Measurements from ENCODE around the gene MOCS3.

DNA sequence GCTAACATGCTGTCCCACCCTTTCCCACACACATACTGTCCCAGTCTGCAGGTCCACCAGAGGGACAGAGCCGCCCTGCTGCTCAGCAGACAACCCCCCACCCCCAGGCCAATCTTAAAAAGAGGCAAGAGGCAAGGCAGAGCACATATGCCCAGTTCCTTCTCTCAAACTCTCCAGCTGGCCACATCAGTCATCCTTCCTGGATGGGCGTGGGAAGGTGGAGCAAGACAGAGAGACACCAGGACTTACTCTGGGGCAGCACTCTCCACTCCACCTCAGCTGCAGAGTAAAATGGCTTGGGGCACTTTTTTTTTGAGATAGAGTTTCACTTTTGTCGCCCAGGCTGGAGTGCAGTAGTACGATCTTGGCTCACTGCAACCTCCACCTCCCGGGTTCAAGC is 10.8 kb downstream of the MOCS3 start:
- TF ChIP-seq CTCF (IDR thresholded peaks at IDR 0.05; ENCODE audit: borderline replicate concordance, extremely low read depth, low read length, poor library complexity, severe bottlenecking), result no peak
- TF ChIP-seq EZH2 (IDR thresholded peaks at IDR 0.05; ENCODE audit: borderline replicate concordance, low read depth, low read length, severe bottlenecking), result no peak

All from DND-41 (cell line).